GM21367 (cell line): Measurements from ENCODE around the gene CNPY3.

Experiments used
- ATAC-seq: cut with Tn5 transposase; IDR thresholded peaks from one replicate; pipeline ENCODE4 v1.9.1; 2021; ENCODE audit not compliant: unreplicated experiment

Gene CNPY3

DNA sequence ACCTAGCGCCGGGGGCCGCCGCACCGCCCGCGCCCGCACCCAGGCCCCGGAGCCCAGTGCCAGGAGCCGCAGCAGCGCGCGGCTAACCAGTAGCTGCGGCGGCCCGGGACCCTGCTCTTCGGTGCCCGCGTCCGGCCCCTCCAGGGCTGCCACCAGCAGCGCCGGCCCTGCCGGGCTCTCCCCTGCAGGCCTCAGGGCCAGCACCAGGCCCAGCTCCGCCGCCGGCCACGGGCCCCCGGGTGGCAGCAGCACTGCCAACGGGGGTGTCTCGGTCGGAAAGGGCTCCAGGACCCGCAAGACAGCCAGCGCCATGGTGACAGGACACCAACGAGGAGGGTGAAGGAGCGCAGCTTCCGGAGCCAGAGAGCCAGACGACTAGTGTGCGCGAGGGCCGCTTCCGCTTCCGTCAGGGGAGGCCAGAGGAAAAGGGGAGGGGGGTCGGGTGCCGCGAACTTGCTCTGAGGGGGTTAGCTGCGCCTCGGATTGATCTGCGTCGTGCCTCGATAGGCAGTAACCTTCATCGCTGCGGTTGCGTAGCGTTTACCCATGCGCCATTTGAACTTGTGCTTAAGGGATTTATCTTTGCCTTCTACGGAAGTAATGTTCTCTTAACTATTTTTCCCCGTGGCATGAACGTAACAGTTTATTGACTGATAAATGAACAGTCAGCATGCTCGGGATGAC lies 49.7 kb downstream of the CNPY3 start, which contains the start of gene PEX6:
TSS of gene PEX6 (minus strand) at position 343 of the 684 bp plus-strand sequence. CDS start at position 312, 31 bp downstream.
- ATAC-seq = peak; percentile 61

DNA sequence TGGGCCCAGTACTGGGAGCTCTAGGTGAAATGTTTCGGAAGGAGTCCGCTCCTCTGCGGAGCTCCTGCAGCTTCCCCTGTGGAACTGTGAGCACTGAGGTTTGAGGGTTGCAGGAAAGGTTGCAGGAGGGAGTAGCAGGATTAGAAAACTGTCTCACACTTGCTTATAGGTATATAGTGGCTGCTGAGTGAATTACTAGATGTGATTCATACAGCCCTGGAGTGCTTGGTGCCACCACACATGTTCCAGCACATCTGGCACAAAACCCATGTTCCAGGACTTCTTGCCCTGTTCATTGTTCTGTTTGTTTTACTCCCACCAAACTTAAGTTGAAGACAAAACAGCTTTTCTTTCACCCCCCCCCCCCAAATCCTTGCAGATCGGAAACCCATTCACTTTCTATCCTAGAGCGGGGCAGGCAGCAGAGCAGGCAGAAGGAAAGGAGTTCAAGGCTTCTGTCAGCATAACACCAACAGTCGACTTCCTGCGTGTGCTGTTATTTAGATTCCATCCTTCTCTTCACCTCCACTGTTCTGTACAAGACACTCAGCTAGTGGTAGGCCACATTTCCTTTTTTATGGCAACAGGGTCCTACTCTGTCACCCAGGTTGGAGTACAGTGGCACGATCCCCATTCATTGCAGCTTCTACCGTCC lies 50.4 kb downstream of the CNPY3 start:
- no peak for ATAC-seq

DNA sequence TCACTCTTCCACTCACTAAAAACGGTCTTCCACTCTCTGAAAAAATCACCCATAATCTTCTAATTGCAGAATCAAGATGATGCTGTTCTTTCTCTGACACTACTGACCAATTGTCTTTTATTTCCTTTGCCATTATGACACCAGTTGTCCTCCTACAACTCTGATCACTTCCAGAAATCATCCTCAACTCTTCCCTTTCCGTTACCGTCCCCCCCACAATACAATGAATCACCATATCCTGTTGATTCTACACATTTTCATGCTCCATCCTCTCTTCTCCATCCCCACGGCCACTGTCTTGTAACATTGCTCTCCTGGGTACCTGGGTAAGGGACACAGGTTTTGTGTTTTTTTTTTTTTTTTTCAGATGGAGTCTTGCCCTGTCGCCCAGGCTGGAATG lies 52.6 kb downstream of the CNPY3 start:
- ATAC-seq = no peak

DNA sequence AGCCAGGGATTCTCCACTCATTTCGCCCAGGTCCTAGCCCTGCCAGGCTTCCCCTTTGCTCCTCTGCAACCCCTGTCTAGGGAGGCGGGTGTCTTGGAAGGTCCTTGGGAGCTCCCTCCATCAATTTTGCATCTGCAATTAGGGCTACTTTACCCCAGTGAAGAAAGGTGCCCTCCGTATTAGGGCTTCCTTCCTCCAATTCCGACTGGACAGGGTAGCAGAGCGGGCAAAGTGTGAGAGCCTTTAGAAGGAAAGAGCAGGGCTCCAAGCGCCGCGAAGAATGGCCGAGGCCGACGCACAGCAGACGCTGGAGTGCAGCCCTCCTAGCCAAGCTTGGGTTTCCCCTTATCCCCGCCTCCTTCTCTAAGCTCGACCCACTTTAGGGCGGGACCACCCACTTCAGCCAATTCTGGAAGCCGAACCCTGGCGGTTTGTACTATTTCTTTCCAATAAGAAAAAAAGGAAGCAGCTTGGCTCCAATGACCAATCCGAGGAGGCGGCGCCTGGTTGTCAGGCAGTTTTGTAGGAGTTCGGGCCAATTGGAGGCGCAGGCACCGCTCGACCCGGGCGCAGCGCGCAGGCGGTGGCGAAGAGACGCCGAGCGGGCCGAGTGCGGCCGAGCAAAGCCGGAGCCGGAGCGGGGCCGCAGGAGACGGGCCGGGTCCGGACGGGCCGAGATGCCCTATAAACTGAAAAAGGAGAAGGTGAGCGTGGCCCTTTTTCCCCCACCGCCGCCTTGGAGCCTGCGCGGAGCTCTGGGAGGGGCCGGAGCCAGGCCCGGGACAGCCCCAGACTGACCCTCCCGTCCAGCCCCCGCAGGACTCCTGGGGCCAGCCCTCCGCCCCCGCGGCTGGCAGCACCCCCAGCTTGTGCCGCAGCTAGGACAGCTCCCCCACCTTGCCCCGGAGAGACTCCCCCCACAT lies 55.0 kb downstream of the CNPY3 start, which contains the start of gene PPP2R5D:
TSS of gene PPP2R5D (plus strand) at position 570 of the 923 bp plus-strand sequence. CDS start at position 678, 108 bp downstream.
- peak; percentile 84 for ATAC-seq

DNA sequence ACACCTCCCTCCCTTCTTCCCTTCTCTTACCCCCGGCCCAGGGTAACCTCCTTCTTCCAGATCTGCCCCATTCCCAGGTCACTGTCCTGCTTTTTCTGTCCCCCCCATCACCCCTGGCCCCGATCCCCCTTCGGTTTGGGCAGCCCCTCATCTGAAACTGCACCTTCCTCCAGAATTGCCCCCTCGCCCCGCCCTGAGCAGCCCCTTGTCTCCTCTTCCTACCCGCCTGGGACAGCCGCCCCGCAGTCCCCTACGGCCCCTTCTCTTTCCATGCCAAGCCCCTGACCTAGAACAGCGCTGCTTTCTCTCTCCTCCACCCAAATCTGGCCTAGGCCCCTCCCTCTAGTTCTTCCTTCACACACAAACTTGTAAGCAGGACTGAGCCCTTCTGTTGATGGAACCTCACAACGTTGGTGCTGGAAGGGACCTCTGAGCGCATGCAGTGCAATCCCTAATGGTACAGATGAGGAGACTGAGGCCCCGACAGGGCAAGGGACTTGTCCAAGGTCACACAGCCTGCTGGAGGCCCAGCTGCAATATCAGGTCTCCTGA lies 55.7 kb downstream of the CNPY3 start:
- ATAC-seq = no peak

DNA sequence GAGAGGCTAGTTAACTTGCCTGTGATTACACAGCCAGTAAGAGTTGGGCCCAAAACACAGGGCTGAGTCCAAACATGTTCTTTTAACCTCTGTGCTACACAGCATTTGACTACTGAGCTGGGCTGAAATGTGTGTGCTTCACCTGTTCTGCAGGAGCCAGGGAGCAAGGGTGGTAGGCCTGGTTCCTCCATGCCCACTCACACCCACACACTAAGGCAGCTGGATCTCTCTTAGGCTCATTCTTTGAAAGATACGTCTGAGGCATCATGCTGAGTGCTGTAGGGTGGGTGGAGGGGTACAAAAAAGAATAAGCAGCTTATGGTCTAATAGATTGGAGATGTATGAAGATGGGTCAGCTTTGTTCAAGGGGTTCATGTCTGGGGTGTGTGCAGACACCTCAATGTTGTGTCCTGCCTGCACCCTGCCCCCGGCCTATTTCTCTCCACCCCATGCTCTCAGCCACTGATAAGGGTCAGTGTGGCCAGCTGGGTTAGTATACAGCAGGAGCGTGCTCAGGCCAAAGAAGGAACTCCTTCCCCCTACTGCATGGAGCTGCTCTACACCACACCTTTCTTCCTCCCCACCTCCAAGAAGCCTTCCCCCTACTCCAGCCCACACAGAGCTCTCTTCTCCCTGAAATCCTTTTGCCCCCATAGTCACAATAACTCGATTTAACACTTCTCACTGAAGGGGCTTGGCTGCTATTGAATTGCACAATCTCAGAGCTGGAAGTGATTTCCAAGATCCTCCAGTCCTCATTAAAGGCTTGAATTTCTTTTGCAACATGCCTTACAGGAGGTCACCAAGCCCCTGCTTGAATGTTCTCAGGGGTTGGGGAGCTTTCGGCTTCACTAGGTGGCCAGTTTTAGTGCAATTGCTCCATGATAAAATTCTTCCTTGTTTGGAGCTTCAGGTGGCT lies 58.5 kb downstream of the CNPY3 start:
- ATAC-seq = no peak

DNA sequence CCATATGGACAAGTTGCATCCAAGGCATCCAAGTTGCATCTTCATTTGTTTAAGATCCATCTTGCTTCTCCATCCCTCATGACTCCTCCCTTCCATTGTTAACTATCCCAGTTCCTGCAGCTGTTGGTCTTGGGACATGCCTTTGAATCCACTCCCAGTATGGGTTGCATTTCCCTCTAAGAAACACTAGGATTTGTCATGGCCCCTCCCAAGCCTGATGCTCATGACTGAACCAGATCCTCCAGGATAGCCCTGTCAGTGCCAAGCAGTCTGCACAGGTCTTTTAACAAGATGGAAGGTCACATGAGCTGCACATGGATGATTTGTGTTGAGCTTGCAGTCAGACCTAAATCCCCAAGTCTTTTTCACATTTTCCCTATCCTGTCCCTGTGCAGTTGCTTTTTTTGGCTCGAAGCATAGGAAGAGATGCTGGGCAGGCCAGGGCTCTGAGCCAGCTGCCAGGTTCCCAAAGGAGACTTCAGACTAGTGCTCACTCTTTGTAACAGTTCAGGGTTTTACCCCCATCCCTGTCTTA lies 59.3 kb downstream of the CNPY3 start:
- no peak for ATAC-seq
